Measurements from ENCODE around the gene IQSEC1. TPM values are rescaled to one million over a fixed set of nuclear protein-coding genes. Genes with fewer than 3 reads are reported as not detected.

IQSEC1 gene
- total and polyA plus RNA-seq, 2 of the 8 experiments (the other 6 are each of a cell fraction or from before 2014, with no cell fraction given) = 6.8 to 28.8 TPM

DNA sequence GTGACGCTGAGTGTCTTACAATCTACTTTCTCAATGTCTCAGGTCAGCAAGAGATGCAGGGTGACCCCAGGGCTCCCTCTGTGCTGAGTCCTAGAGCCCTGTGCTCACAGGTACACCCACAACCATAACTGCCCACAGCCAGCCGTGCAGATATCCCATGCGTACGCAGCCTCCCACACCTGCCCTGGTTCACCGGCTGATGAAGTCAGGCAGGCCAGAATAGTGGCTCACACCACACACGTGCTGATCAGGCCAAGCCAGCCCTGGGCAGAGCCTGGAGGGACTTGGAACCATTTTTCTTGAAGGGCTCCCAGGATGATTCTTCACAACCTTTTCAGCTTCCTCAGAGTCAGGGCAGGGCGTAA is 168.3 kb downstream of the IQSEC1 start:
- no peak overlapping the region for H2AK5ac ChIP-seq (ENCODE audit: low read depth, low read length)
- H4K8ac ChIP-seq (ENCODE audit: extremely low read depth, insufficient read depth, low read length) = no peak overlapping the region
- no peak overlapping the region for H3K9ac ChIP-seq (replicated peaks in 1 of 4; ENCODE audit: extremely low read depth in 1 of 4, low read depth in 3 of 4, low read length in 3 of 4)
- no peaks in the 10 kb centered on the region for H3K4me1 ChIP-seq (replicated peaks in 1 of 4; ENCODE audit: control insufficient read depth in 3 of 4, insufficient read depth in 4 of 4, low read length in 3 of 4)
- 91% methylated on average over 7 of the region's 7 CpGs; no CpG with 5 or more reads in 1 of the 2 experiments for WGBS, 2 experiments (ENCODE audit: extremely low coverage in 1 of 2, insufficient coverage in 1 of 2, insufficient read length in 1 of 2, insufficient replicate concordance in 2 of 2, low coverage in 1 of 2, low lambda C conversion rate in 2 of 2, missing lambda C conversion rate in 1 of 2)
- H4K91ac ChIP-seq (replicated peaks; ENCODE audit: insufficient read length, low read length) = no peak overlapping the region
- no peak overlapping the region for H3K27ac ChIP-seq (ENCODE audit: low read depth, low read length)
- no peak overlapping the region for H2BK5ac ChIP-seq (ENCODE audit: low read depth, low read length)
- no peaks in the 10 kb centered on the region for H3K9me3 ChIP-seq (ENCODE audit: insufficient read depth in 2 of 2, low read depth in 1 of 2, low read length in 1 of 2)
- H3K36me3 ChIP-seq (ENCODE audit: control insufficient read depth in 2 of 4, insufficient read depth in 4 of 4, low read length in 3 of 4) = peaks cover 6 to 17% (median 14%) of the 10 kb centered on the region in 4 experiments; a peak in 4 of 8 replicates
- H2BK15ac ChIP-seq (ENCODE audit: low read length) = no peak overlapping the region
- H3K79me1 ChIP-seq (ENCODE audit: low read depth, low read length) = no peaks in the 10 kb centered on the region; the same call in 1 of the 2 replicates
- peaks cover 2 to 3% of the 10 kb centered on the region in 2 experiments for H4K20me1 ChIP-seq (replicated peaks in 1 of 2; ENCODE audit: control insufficient read depth in 1 of 2, insufficient read depth in 2 of 2, low read length in 2 of 2)
- H2AFZ ChIP-seq (ENCODE audit: low read length) = no peak overlapping the region
- no peaks in the 10 kb centered on the region for H3K27me3 ChIP-seq (replicated peaks in 1 of 4; ENCODE audit: control insufficient read depth in 3 of 4, extremely low read depth in 1 of 4, insufficient read depth in 3 of 4, low read length in 3 of 4)
- no peak overlapping the region for H3K4me3 ChIP-seq (ENCODE audit: extremely low read depth in 1 of 4, insufficient read depth in 2 of 4, low read depth in 3 of 4, low read length in 4 of 4)
- H2BK12ac ChIP-seq (ENCODE audit: low read depth, low read length) = no peak overlapping the region
- no peak overlapping the region for H3K56ac ChIP-seq (replicated peaks; ENCODE audit: insufficient read length, low read depth, low read length)
- H3K14ac ChIP-seq (ENCODE audit: insufficient read length) = no peak overlapping the region
- no peak overlapping the region for H3K4me2 ChIP-seq (ENCODE audit: insufficient read depth in 1 of 2, low read depth in 2 of 2, low read length in 2 of 2)
- no peak overlapping the region for H2BK120ac ChIP-seq (replicated peaks; ENCODE audit: low read depth, low read length)
- ChIA-PET CTCF (ENCODE audit: partially characterized antibody) (interaction anchor here (1.3 to 2.7 kb wide), 4 partner anchors 13 to 88 kb away, joined by 3 to 10 read pairs (median 5); no protein-coding TSS in a partner anchor), POLR2A (ENCODE audit: partially characterized antibody) (interaction anchor here (1.0 kb wide), 1 partner anchor 64 kb away, joined by 3 read pairs; the partner anchor contains the start of gene RPL32)
- no peak for DNase-seq (ENCODE audit: low read depth in 1 of 2, low spot score in 2 of 2)
- H3K18ac ChIP-seq (ENCODE audit: extremely low read depth, low read length) = no peak overlapping the region
- no peak overlapping the region for H4K5ac ChIP-seq (ENCODE audit: insufficient read length, low read depth, low read length)
- H3K23ac ChIP-seq (ENCODE audit: insufficient read length) = no peak overlapping the region
- 0 out of 2 replicates have a peak overlapping the region, but pooled peaks have one; percentile 32 for H2BK20ac ChIP-seq (ENCODE audit: low read length)
- H3K4ac ChIP-seq (replicated peaks; ENCODE audit: insufficient read length, low read depth, low read length) = no peak overlapping the region
- no peak for FAIRE-seq
- no peaks in the 10 kb centered on the region for H3K79me2 ChIP-seq (ENCODE audit: control insufficient read depth in 1 of 2, insufficient read depth in 2 of 2, low read length in 2 of 2)
- no peak for TF ChIP-seq SUZ12 (IDR thresholded peaks at IDR 0.05; ENCODE audit: low read length)
- TF ChIP-seq POLR2AphosphoS5 (IDR thresholded peaks at IDR 0.05; ENCODE audit: low read depth, low read length) = no peak
- no peak for TF ChIP-seq HDAC2 (IDR thresholded peaks at IDR 0.05; ENCODE audit: borderline replicate concordance in 1 of 2, low read depth in 2 of 2, low read length in 2 of 2)
- no peak for TF ChIP-seq POLR2A (IDR thresholded peaks at IDR 0.05; ENCODE audit: control extremely low read depth in 1 of 2, low read depth in 2 of 2, low read length in 2 of 2)
- H3K23me2 ChIP-seq (ENCODE audit: low read depth, low read length) = peaks cover 1% of the 10 kb centered on the region; the same call in 1 of the 2 replicates
